HEK293 (cell line): ENCODE data around the gene IGFBPL1.

Experiments used
- ZBTB21 ChIP-seq: fragments of 450-650 bp; formaldehyde crosslinking; IDR thresholded peaks from 2 replicates; pipeline ENCODE4 v1.5.1; 2017; ENCODE audit warnings: missing biosample characterization, missing genetic modification characterization
- ZNF155 ChIP-seq: fragments of 450-650 bp; formaldehyde crosslinking; IDR thresholded peaks from 2 replicates; pipeline ENCODE4 v1.5.1; 2016; ENCODE audit warnings: missing biosample characterization, missing genetic modification characterization
- ZNF416 ChIP-seq: fragments of 450-650 bp; formaldehyde crosslinking; IDR thresholded peaks from 2 replicates; pipeline ENCODE4 v1.5.1; 2016; ENCODE audit warnings: missing biosample characterization, missing genetic modification characterization
- ZNF530 ChIP-seq: fragments of 450-650 bp; formaldehyde crosslinking; IDR thresholded peaks from 2 replicates; pipeline ENCODE4 v1.5.1; 2016; ENCODE audit warnings: low read depth, missing biosample characterization, missing genetic modification characterization
- ZNF654 ChIP-seq: fragments of 450-650 bp; formaldehyde crosslinking; IDR thresholded peaks from 2 replicates; pipeline ENCODE4 v1.5.1; 2016; ENCODE audit warnings: low read depth, missing biosample characterization, missing genetic modification characterization
- TF ChIP-seq, protein P1 (sequence below): fragments of 450-650 bp; formaldehyde crosslinking; IDR thresholded peaks from 2 replicates; pipeline ENCODE4 v1.5.1; 2016; ENCODE audit warnings: missing biosample characterization, missing genetic modification characterization

DNA sequence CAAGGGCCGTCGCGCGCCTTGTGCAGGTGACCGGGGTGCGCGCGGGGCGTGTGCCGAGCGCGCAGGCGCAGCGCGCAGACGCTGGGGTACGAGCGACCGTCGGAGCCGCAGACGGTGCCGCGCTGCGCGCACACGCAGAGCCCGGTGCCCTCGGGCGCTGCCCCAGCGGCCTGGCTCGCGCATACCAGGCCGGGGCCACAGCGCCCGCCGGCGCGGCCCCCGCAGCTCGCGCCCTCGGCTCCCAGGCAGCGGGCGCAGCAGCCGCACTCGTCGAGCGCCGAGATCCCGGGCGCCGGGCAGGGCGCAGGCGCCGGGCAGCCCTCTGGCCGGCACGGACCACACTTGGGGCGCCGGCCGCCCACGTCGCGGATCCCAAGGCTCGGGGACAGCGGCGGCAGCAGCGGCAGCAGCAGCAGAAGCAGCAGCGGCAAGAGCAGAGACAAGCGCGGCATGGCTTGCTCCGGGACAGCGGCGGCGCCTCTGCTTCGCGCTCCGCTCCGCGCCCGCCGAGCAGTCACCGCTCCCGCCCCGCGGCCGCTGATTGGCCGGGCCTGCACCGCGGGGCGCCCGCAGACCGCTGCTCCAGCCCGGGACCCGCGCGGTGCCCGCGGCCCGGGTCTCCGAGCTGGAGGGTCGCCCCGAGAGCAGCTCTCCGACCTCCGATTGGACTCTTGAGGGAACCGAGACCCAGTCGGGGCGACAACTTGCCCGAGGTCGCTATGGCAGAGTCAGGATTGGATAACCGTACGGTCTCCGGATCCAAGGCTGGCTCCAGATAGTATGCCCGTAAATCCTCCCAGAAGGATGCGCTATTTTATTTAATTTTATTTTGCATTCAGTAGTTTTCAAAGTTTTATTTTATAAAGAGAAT, at the start of gene IGFBPL1:
- no peak for TF ChIP-seq ZNF654 (tag by site-specific recombination)
- no peak for TF ChIP-seq ZNF155 (tag by site-specific recombination)
- no peak for TF ChIP-seq ZNF416 (tag by site-specific recombination)
- TF ChIP-seq, protein P1, sequence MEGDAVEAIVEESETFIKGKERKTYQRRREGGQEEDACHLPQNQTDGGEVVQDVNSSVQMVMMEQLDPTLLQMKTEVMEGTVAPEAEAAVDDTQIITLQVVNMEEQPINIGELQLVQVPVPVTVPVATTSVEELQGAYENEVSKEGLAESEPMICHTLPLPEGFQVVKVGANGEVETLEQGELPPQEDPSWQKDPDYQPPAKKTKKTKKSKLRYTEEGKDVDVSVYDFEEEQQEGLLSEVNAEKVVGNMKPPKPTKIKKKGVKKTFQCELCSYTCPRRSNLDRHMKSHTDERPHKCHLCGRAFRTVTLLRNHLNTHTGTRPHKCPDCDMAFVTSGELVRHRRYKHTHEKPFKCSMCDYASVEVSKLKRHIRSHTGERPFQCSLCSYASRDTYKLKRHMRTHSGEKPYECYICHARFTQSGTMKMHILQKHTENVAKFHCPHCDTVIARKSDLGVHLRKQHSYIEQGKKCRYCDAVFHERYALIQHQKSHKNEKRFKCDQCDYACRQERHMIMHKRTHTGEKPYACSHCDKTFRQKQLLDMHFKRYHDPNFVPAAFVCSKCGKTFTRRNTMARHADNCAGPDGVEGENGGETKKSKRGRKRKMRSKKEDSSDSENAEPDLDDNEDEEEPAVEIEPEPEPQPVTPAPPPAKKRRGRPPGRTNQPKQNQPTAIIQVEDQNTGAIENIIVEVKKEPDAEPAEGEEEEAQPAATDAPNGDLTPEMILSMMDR (tag by site-specific recombination): no peak
- TF ChIP-seq ZNF530 (tag by site-specific recombination): no peak
- TF ChIP-seq ZBTB21 (tag by site-specific recombination): no peak
